ENCODE data around the gene NLRP6. TPM values are rescaled to one million over a fixed set of nuclear protein-coding genes. Genes with fewer than 3 reads are reported as not detected.

NLRP6 gene

GRCh38 chr11:334264-334994 is 56.2 kb downstream of the NLRP6 start:
- Histone ChIP-seq H3K27ac (ENCODE audit: low read depth, low read length) (peak overlapping the region; percentile 97), H2BK15ac (replicated peaks; ENCODE audit: low read depth) (no peak overlapping the region), H3K4me2 (ENCODE audit: low read length) (peak overlapping the region; percentile 53), H2BK120ac (ENCODE audit: low read depth, low read length) (peak overlapping the region; percentile 97), H3K79me1 (ENCODE audit: low read length) (no peaks in the 10 kb centered on the region), H2BK5ac (ENCODE audit: low read length) (peak overlapping the region; percentile 99), H3K4ac (ENCODE audit: low read depth, low read length) (peak overlapping the region; percentile 89), H3K27me3 (ENCODE audit: insufficient read depth, low read length, poor library complexity) (no peaks in the 10 kb centered on the region), H3K9ac (ENCODE audit: low read length) (peak overlapping the region; percentile 70), H4K8ac (ENCODE audit: low read depth, low read length) (no peak overlapping the region), H3K4me1 (ENCODE audit: control insufficient read depth, low read depth, low read length) (peaks cover 7% of the 10 kb centered on the region), H3K36me3 (ENCODE audit: control insufficient read depth, insufficient read depth, low read length) (no peaks in the 10 kb centered on the region), H3K56ac (ENCODE audit: low read length) (peak overlapping the region; percentile 87), H3K23ac (ENCODE audit: low read length) (peak overlapping the region; percentile 15), H2AK5ac (ENCODE audit: low read length) (peak overlapping the region; percentile 84), H3K4me3 (ENCODE audit: low read length) (no peak overlapping the region), H4K5ac (ENCODE audit: low read length) (peak overlapping the region; percentile 84), H3K18ac (ENCODE audit: low read length) (peak overlapping the region; percentile 78), H3K79me2 (ENCODE audit: control insufficient read depth, insufficient read depth, low read length) (no peaks in the 10 kb centered on the region)
- no CpG with 5 or more reads among the region's 25 CpGs for WGBS (ENCODE audit: extremely low coverage, insufficient coverage, low lambda C conversion rate)
- peak; percentile 98 for DNase-seq

Small RNA genes within 50 kb of the gene (small RNA-seq; reads per million reads assigned to genes)
- gene AC136475.6 (ENCODE audit: insufficient read depth): not detected

All from mesendoderm (in vitro differentiated cells).